Measurements from ENCODE around the gene MAGI3. TPM values are rescaled to one million over a fixed set of nuclear protein-coding genes. Genes with fewer than 3 reads are reported as not detected.

Gene MAGI3
- total RNA-seq, result 7.9 and 19.4 TPM in 2 replicates

DNA sequence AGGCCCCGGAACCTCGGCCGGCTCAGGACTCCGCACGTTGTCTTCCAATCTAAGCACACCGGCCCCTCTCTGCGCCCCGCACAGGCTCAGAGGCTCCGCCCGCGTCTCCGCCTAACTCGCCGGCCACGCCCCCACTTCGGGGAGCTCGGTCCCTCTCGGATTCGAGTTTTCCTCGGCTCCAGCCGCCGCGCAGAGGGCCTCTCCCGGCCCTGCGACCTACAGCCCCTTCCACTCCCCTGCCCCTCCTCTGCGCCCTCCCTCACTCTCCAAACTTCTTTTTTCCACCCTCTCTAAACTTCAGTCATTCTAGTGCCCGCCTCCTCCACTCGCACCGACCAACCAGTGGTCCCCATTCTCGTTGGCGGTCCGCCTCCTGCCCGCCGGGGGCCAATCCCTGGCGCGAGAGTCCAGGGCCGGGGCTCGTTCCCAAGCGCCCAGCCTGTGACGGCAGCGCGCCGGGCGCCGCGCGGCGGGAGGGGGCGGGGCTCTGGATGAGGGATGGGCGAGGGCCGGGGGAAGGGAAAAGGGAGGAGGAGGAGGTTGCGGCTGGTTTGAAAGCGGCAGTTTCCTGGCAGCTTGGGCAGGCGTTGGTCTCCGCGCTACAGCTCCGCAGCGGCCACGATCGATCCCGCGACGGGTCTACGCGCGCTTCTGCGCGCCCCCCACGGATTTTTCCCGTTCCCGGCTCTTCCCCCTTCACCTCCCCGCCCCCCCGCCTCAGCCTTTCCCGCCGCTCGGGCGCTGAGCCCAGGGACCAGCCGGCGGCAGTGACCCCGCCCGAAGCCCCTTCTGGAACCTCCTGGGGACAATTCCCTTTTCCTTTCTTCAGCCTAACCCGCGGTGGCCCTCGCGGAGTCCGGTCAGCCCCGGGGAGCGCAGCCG is at the start of gene MAGI3:
Gene MAGI3, plus strand, starts transcription at position 563 of the 882 bp plus-strand sequence. CDS start 519 bp downstream, outside the sequence.

